RWPE2 (cell line): ENCODE measurements around the gene EPS15.
"Not testable (repeated sequence)": the region's sequence is repeated elsewhere in the genome, so short reads cannot be mapped to it uniquely, and the experiment has no call there.

Experiments
- ATAC-seq: fragments of 200-7000 bp; cut with Tn5 transposase; 3 replicates; pipeline ENCODE4 v1.9.1; 2021; ENCODE audit warnings: low read depth
- DNase-seq: peaks from one replicate; pipeline ENCODE4 v3.0.0-alpha.2; 2020; ENCODE audit warnings: low spot score
- H3K27ac ChIP-seq: fragments of 450-650 bp; 2 replicates; pipeline ENCODE4 v1.5.1; 2017; ENCODE audit warnings: mild to moderate bottlenecking; ENCODE audit not compliant: poor library complexity, severe bottlenecking
- H3K27me3 ChIP-seq: fragments of 250-450 bp; sonication (Bioruptor Pico); 2 replicates; pipeline ENCODE4 v1.5.1; 2021; ENCODE audit warnings: mild to moderate bottlenecking, moderate library complexity; ENCODE audit not compliant: insufficient read depth, poor library complexity, severe bottlenecking
- H3K36me3 ChIP-seq: fragments of 250-450 bp; sonication (Bioruptor Pico); 2 replicates; pipeline ENCODE4 v1.5.1; 2020; ENCODE audit warnings: low read depth, mild to moderate bottlenecking, moderate library complexity
- H3K4me1 ChIP-seq: fragments of 250-450 bp; sonication (Bioruptor Pico); 2 replicates; pipeline ENCODE4 v1.5.1; 2021; ENCODE audit warnings: mild to moderate bottlenecking, moderate library complexity; ENCODE audit not compliant: insufficient read depth, poor library complexity, severe bottlenecking
- H3K4me3 ChIP-seq: fragments of 250-450 bp; sonication (Bioruptor Pico); 2 replicates; pipeline ENCODE4 v1.5.1; 2021; ENCODE audit warnings: mild to moderate bottlenecking, moderate library complexity; ENCODE audit not compliant: severe bottlenecking
- H3K9me3 ChIP-seq: fragments of 250-450 bp; sonication (Bioruptor Pico); 2 replicates; pipeline ENCODE4 v1.5.1; 2021; ENCODE audit warnings: mild to moderate bottlenecking, moderate library complexity; ENCODE audit not compliant: severe bottlenecking
- CTCF ChIP-seq: fragments of 450-650 bp; IDR thresholded peaks from one replicate; pipeline ENCODE4 v1.5.1; 2017; ENCODE audit warnings: mild to moderate bottlenecking, moderate library complexity; ENCODE audit not compliant: poor library complexity, severe bottlenecking

Gene EPS15

DNA sequence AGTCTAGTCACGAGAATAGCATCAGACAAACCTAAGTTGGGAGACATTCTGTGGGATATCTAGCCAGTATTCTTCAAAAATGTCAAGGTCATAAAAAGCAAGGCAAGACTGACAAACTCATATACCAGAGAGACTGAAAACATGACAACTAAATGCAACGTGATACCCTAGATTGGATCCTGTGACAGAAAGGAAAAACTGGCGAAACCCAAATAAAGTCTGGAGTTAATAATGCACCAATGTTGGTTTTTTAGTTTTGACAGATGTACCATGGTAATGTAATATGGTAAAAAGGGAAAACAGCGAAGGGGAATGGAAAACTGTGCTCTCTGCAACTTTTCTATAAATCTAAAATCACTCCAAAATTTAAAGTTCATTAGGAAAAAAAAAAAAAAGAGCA is 64.5 kb downstream of the EPS15 start:
- Histone ChIP-seq H3K27ac (no peak overlapping the region), H3K4me1 (no peaks in the 10 kb centered on the region), H3K9me3 (no peaks in the 10 kb centered on the region), H3K27me3 (no peaks in the 10 kb centered on the region), H3K36me3 (peaks cover 17% of the 10 kb centered on the region), H3K4me3 (no peak overlapping the region)
- ATAC-seq (no peak), DNase-seq (no peak)
- TF ChIP-seq CTCF, result no peak

- ATAC-seq, result no peak
Measured at GRCh38 chr1:51453010-51453409, 66.1 kb downstream of the EPS15 start.

GRCh38 chr1:51448844-51449454 is 70.1 kb downstream of the EPS15 start:
- not testable (repeated sequence) for H3K9me3 ChIP-seq, ATAC-seq, H3K4me3 ChIP-seq, H3K27ac ChIP-seq, DNase-seq, H3K27me3 ChIP-seq, H3K4me1 ChIP-seq
- peaks cover 19% of the 10 kb centered on the region for H3K36me3 ChIP-seq

More at GRCh38 chr1:51453010-51453409, 66.1 kb downstream of the EPS15 start:
- no peak overlapping the region for H3K27ac ChIP-seq
- no peaks in the 10 kb centered on the region for H3K9me3 ChIP-seq
- no peaks in the 10 kb centered on the region for H3K4me1 ChIP-seq
- H3K36me3 ChIP-seq, result peaks cover 8% of the 10 kb centered on the region
- TF ChIP-seq CTCF, result no peak
- H3K4me3 ChIP-seq, result no peak overlapping the region
- DNase-seq, result no peak
- H3K27me3 ChIP-seq, result no peaks in the 10 kb centered on the region

DNA sequence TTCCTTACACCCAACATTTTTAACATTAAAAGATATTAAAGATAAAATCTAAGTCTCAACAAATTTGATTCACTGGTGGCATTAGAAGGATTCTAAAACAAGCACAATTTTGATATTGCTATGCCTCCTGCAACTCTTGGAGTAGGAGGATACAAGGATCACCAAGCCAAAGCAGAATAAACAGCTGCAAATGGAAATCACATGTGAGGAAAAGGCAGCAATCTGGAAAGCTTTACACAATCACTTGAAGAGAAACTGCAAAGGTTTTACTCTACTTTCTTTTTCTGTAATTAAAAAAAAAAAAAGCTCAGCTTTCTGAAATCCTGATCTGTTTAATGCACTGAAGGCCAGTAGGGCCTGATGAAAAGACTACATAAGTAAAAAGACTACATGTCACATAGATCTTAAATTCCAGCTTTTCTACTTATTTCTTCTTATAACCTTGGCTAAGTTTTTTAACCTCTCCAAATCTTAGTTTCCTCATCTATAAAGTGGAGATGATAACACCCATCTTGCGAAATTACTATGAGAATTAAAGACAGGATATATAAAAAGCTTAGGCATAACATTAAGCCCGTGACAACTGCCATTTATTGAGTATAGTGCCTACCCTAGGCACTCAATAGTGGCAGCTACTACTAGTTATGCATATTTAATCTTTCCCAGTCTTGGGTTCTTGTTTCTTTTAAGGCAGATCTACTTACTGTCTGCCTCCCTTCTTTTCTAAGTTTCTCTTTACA is 73.5 kb downstream of the EPS15 start:
- TF ChIP-seq CTCF, result no peak
- H3K4me1 ChIP-seq, result no peaks in the 10 kb centered on the region
- no peak for ATAC-seq
- H3K4me3 ChIP-seq, result no peak overlapping the region
- peaks cover 39% of the 10 kb centered on the region for H3K36me3 ChIP-seq
- no peak overlapping the region for H3K27ac ChIP-seq
- no peaks in the 10 kb centered on the region for H3K9me3 ChIP-seq
- H3K27me3 ChIP-seq, result no peaks in the 10 kb centered on the region
- DNase-seq, result no peak

DNA sequence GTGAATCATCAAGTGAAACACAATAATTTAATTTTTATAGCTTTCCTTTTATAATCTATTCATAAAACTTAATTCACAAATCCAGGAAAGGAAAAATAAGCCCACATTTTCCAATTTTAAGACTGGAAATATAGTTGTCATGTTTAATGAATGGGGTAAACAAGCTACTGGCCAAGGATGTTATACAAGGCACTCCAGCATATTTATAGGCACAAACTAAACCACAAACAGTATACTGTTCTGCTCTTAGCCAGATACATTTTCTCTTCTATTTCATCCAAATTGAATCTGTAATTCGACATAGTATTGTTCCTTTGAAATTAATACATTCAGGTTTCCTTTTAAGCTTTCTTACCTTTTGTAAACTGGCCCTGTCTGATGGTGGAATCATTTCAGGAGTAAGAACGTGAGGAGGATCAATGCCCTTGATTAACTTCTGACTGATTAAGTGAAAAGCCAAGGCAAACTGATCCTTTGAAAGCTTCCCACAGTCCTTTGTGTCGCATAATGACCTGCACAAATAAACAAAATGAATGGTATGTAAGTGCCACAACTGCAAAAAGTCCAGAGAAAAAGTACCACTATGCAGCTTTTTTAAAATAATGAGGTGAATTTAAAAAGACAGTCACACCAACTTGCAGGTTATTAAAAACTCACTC is 74.4 kb downstream of the EPS15 start:
- Histone ChIP-seq H3K36me3 (peaks cover 48% of the 10 kb centered on the region), H3K27me3 (no peaks in the 10 kb centered on the region), H3K27ac (no peak overlapping the region), H3K9me3 (no peaks in the 10 kb centered on the region), H3K4me3 (no peak overlapping the region), H3K4me1 (no peaks in the 10 kb centered on the region)
- TF ChIP-seq CTCF, result no peak
- no peak for DNase-seq
- no peak for ATAC-seq
